Lung microvascular endothelial cell (primary cell): ENCODE results near the gene USP1. TPM values are rescaled to one million over a fixed set of nuclear protein-coding genes. Genes with fewer than 3 reads are reported as not detected.

Experiments
- DNase-seq, 2 donors: peaks; one replicate each; pipeline versions ENCODE4 v3.0.0 to v3.0.0-alpha.2; 2010; ENCODE audit warnings: low read depth in 2 of 2
- total RNA-seq: library from RNA; depleted of rRNA; stranded (reverse); fragments of >200 nt; gene quantifications from 2 replicates; pipeline ENCODE4 v1.2.1, GENCODE V29; 2014

The USP1 gene
- total RNA-seq, 1 donor from 2014 or later = 15.7 TPM

- no peak for DNase-seq
These were observed 11.8 kb upstream of the USP1 start for GRCh38 chr1:62425041-62425440.

DNA sequence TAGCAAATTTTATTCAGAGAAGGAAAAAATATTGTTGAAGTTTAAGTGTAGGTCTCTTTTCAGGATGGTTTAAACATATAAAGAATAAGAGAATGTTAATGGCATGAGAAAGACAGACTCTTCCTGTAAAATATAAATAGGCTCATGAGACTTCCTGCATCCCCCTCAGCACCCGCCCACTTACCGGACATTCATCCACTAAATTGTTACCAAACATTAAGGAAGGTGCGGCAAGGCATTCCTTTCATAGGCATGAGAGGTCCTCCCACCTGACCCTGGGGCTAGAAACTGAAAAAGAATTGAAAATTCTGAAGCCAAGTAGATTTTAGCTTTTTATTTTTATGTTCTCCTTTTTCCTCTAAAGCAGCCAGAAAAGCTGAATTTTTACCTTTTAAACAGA is 10.6 kb upstream of the USP1 start:
- no peak for DNase-seq

- DNase-seq = no peak
These were observed 10.1 kb upstream of the USP1 start for GRCh38 chr1:62426794-62427193.

GRCh38 chr1:62428351-62428750 is 8.5 kb upstream of the USP1 start:
- no peak for DNase-seq

DNA sequence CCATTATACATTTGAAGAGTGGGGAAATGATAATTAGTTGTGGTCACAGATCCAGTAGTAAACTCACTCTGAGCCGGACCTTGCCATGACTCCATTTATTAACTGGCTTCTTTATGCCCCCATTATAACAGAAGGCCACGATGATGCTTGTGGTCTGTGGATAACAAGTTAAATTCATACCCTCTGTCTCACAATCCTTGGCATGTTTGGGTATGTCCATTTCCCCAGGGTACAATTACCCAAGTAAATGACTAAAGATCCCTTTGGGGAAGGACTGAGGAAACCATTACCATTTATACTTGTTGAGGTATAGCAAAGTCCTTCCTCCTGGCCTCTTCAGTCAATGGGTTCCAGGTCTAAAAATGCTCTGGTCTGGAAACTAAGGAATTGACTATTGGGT is 7.3 kb upstream of the USP1 start:
- no peak for DNase-seq

- DNase-seq = peak in 1 of 2 donors; percentile 9
These were observed 2.8 kb upstream of the USP1 start for GRCh38 chr1:62433861-62434617.

GRCh38 chr1:62434618-62435001 is 2.2 kb upstream of the USP1 start:
- no peak for DNase-seq

GRCh38 chr1:62435231-62436038 is 1.4 kb upstream of the USP1 start:
- DNase-seq = no peak

DNA sequence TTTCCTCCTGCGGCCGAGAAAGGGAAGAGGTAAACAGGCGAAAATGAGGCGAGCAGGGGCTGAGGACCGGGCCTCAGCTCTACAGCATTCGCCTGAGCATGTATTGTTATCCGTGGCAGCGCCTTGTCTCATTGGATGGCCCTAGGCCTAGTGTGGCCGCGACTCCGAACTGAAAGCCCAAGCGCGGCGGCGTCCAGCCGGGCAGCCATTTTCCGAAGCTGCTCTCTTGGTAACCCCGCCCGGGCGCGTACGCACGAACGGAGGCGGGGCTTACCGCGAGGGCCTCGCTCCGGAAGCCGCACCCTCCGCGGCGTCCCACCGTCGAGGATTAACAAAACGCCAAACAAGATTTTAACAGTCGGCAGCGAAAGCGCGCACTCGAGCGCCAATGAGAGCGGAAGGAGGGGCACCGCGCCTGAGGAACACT is 797 bp upstream of the USP1 start:
- DNase-seq = peak in 1 of 2 donors; percentile 100

DNA sequence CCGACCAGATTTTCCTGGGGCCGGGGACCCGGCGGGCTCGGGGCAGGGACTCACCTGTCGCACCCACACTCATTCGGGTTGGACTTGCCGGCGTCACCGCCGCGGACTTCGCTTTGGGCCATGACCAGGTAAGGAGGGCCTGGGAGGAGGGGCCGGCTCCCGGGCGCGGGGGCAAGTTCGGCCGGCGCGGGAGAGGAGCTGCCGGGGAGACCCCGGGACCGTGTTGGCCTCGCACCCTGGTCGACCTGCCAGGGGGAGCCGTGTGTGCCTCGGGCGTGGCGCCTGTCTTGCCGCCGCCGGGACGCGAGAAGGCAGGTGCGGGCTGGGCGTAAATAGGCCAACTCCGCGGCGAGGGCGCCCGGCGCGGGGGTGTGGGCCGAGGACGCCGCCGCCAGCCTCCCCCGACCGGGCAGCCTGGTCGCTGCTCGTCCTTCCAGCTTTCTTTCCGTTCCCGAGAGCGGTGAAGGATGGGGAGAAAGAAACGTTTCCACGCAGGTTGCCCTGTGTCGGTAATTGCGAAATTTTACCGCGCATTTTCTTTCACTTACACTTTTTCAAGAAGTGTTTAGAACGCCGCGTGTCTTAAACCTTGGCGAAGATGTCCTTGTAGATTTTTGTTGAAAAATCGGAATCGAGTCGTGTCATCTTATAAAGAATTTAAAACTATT is 558 bp downstream of the USP1 start:
- DNase-seq = peak; percentile 19 to 31

GRCh38 chr1:62438163-62438562 is 1.3 kb downstream of the USP1 start:
- peak; percentile 14 to 15 for DNase-seq

- DNase-seq = no peak
These were observed 3.0 kb downstream of the USP1 start for GRCh38 chr1:62439652-62440371.

- DNase-seq = no peak
These were observed 7.9 kb downstream of the USP1 start for GRCh38 chr1:62444701-62445100.

GRCh38 chr1:62448221-62448933 is 11.5 kb downstream of the USP1 start:
- no peak for DNase-seq

DNA sequence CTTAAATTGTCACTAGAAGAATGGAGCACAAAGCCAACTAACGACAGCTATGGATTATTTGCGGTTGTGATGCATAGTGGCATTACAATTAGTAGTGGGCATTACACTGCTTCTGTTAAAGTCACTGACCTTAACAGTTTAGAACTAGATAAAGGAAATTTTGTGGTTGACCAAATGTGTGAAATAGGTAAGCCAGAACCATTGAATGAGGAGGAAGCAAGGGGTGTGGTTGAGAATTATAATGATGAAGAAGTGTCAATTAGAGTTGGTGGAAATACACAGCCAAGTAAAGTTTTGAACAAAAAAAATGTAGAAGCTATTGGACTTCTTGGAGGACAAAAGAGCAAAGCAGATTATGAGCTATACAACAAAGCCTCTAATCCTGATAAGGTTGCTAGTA is 13.5 kb downstream of the USP1 start:
- DNase-seq = no peak

DNA sequence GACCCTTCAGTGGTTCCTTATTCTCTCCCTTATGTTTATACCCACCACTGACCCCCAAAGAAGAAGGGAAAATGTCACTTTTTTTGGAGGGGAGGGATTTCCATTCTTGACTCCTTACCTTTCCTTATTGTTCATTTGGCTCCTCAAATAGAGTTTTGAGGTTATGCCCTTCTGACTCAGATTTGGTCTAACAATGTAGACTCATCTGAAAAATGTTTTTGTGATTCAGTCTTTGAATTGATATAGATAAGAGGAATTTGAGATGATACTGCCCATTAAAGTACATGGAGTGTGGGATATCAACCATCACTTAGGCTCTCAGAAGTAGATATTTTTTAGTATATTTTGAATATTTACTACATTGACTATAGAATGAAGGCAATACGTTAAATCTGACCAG is 16.1 kb downstream of the USP1 start:
- DNase-seq = no peak

GRCh38 chr1:62457955-62458354 is 21.1 kb downstream of the USP1 start:
- no peak for DNase-seq

- no peak for DNase-seq
These were observed 25.5 kb downstream of the USP1 start for GRCh38 chr1:62462370-62462769.

DNA sequence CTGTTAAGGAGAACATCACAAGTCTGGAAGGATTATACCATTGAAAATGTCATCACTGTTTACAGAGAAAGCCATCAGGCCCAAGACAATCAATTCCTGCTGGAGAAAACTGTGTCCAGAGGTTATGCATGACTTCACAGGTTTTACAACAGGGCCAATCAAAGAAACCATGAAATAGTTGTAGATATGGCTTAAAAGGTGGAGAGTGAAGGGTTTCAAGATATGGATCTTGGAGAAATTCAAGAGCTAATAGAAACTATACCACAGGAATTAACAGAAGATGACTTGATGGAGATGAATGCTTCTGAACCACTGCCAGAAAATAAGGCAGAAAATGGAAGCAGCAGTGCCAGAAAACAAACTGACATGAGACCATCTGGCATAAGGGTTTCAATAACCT is 30.2 kb downstream of the USP1 start:
- no peak for DNase-seq

DNA sequence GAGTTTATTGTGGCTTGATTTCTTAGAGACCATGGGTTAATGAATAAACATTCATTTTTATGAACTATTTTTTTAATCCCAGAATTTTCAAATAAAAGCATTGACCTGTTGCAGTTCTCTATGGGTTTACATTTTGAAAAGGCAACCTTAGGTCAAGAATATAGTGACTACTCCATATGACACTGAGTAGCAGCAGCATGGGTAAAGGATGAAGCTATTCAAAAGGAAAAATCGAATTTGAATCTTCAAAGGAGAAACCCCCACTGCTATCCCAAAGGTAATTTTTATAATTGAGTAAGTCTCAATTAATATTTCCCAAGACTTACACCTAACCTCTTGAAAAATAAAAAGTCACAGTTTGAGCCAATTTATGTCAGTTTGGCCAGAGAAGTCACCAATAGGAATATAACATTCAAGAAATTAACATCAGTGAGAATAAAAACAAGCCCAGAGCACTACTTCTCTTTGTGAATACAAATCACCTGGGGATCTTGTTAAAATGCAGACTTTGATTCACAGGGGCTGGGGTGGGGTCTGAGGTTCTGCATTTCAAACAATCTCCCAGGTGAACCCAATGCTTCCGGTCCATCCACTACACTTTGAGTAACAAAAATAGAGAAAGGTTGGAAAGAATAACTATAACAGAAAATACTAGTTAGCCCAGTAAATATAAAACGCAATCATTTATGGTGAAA is 39.8 kb downstream of the USP1 start:
- no peak for DNase-seq
